Fibroblast of villous mesenchyme (primary cell): ENCODE measurements around the gene SUSD6. TPM values are rescaled to one million over a fixed set of nuclear protein-coding genes. Genes with fewer than 3 reads are reported as not detected.

Source experiments
- DNase-seq: peaks from one replicate; pipeline ENCODE4 v3.0.0-alpha.2; 2010; ENCODE audit warnings: low read depth
- H3K4me3 ChIP-seq: 2 replicates; pipeline ENCODE4 v1.5.1; 2011; ENCODE audit warnings: low read depth, mild to moderate bottlenecking, low read length
- total RNA-seq: library from RNA; depleted of rRNA; stranded (reverse); fragments of >200 nt; gene quantifications from 2 replicates; pipeline ENCODE4 v1.2.3, GENCODE V29; 2012
- TF ChIP-seq, protein P1 (sequence below): IDR thresholded peaks from 2 replicates; pipeline ENCODE4 v1.5.1; 2012; ENCODE audit warnings: low read depth, mild to moderate bottlenecking, low read length; ENCODE audit not compliant: insufficient read depth

The SUSD6 gene
- total RNA-seq, 1 donor: 12.5 TPM

DNA sequence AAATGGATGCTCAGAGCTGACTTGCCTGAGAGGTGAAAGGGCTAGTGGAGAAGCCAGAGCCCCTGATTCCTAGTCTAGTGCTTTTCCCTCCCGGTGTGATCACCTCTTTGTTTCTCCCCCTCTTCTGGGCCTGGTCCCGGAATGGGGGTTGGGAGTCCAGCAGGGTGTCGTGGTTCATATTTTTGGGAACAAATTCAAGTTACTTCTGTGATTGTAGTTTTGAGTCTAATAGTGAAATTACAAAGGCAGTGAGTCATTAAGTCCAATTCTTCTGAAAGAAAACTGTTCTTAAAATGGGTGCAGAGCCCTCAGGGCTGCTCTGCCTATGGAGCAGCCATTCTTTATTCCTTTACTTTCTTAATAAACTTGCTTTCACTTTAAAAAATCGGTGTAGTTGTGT is 7.6 kb downstream of the SUSD6 start:
- no peak overlapping the region for H3K4me3 ChIP-seq
- TF ChIP-seq, protein P1, sequence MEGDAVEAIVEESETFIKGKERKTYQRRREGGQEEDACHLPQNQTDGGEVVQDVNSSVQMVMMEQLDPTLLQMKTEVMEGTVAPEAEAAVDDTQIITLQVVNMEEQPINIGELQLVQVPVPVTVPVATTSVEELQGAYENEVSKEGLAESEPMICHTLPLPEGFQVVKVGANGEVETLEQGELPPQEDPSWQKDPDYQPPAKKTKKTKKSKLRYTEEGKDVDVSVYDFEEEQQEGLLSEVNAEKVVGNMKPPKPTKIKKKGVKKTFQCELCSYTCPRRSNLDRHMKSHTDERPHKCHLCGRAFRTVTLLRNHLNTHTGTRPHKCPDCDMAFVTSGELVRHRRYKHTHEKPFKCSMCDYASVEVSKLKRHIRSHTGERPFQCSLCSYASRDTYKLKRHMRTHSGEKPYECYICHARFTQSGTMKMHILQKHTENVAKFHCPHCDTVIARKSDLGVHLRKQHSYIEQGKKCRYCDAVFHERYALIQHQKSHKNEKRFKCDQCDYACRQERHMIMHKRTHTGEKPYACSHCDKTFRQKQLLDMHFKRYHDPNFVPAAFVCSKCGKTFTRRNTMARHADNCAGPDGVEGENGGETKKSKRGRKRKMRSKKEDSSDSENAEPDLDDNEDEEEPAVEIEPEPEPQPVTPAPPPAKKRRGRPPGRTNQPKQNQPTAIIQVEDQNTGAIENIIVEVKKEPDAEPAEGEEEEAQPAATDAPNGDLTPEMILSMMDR: no peak
- no peak for DNase-seq

DNA sequence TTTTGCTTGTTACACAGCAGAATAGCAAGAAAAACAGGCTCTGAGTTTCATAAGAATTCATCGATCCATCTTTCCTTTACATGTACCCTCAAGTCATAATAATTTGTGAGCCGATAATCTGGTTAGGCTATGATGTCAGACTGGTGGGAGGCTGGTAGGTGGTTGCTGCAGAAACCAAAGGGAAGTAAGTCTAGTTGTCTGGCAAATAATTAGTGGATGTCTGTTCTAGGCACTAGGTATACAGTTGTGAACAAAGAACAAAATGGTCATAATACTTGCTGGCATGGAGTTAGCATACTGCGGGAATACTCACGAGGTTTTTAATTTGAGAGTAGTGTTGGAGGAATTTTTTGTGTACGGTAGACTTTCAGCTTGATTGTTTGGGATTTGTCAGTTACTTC is 8.8 kb downstream of the SUSD6 start:
- DNase-seq: no peak
- TF ChIP-seq, protein P1: no peak
- no peak overlapping the region for H3K4me3 ChIP-seq

DNA sequence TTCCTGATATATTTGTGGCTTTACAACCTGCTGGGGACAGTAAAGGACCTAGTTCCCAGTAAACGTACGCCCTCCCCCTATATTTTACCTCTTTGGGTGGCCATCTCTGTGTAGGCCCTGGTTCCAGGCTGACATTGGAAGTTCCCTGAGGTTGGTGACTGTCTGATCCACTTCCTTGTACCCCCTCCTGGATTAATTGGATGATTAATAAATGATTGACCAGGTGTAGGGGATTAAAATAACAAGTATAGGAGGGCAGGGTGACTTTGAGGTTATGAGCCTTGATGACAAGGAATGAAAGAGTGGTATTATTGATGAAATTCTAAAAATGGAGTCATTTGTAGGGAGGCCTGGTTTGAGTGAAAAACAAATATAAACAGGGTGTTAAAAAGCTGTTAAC is 9.6 kb downstream of the SUSD6 start:
- H3K4me3 ChIP-seq: no peak overlapping the region
- TF ChIP-seq, protein P1: no peak
- no peak for DNase-seq

DNA sequence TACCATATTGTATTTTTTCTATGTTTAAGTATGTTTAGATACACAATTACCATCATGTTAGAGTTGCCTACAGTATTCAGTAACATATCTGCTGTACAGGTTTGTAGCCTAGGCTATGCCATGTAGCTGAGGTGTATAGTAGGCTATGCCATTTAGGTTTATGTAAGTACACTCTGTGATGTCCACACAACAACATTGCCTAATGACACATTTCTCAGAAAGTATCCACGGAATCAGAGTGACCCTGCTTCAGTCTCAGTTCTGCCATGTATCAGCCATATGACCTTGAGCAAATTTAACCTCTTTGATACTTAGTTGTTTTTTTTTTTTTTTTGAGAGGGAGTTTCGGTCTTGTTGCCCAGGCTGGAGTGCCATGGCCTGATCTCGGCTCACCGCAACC is 12.7 kb downstream of the SUSD6 start:
- TF ChIP-seq, protein P1: no peak
- no peak for DNase-seq
- H3K4me3 ChIP-seq: no peak overlapping the region

DNA sequence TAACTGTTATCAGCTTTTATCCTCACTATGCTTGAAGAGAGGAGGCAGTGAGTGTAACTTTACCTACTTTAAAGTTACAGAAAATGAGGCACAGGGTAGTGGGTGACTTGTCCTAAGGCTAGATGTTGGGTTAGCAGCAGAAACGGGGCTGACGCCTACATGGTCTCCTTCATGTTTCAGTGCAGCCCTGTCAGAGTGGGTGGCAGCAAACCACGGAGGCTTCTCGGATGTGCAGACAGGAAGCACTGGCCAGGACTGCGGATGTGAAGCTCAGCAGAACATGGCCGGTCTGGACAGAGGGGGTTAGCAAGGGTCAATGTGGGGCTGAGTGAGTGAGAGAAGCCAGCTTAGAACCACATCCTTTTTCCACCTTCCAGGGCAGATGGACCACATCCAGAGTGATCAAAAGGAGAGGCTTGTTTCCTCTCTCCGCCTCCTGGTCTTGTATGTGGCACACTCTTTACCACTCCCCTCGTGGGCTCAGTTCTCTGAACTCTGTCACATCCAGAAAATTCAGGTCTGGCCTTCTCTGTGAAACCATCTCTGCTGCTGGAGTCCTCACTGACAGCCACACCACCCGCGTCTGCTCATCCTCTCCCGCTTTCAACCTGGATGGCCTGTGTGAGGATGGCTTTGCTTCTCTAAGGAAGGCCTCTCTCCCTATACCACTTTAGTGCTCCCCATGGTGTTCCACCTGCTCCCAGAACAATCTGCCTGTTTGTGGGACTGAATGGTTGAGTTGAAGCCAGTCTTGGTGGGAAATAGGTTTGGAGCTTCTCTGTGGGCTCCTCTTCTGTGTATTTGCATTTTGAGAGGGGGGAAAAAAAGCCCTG is 14.1 kb downstream of the SUSD6 start:
- no peak overlapping the region for H3K4me3 ChIP-seq
- TF ChIP-seq, protein P1: no peak
- peak; percentile 59 for DNase-seq

DNA sequence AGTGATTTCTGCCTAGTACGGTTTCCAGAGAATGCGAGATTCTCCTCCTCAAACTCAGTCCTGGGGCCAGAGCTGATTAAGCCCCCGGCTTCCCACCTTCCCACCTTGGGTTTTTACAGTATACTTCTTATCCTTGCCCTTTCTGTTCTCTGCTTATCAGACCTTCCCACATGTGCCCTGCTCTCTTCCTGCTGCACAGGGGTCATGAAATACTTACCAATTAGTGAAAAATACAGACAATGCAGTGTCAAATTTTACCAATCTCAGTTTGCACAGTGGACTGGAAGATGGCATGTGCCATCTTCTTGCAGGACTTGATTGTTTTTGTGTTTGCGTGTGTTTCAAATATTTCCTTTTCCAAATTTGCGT is 14.7 kb downstream of the SUSD6 start:
- no peak for DNase-seq
- no peak overlapping the region for H3K4me3 ChIP-seq
- TF ChIP-seq, protein P1: no peak
